IMR-90 (cell line): Measurements from ENCODE around the gene ADRA2B. TPM values are rescaled to one million over a fixed set of nuclear protein-coding genes. Genes with fewer than 3 reads are reported as not detected.

Experiments
- ATAC-seq: fragments of 200-7000 bp; cut with Tn5 transposase; 2 replicates; pipeline ENCODE4 v1.9.1; 2020; ENCODE audit warnings: low read depth, mild to moderate bottlenecking, moderate library complexity
- BruUV-seq: library from RNA; stranded (reverse); fragments of 400-500 nt; replicated peaks from 2 replicates; lab custom pipeline; 2021; lab: Mats Ljungman, UMichigan
- CTCF ChIA-PET: fragments of 300-600 bp; formaldehyde crosslinking; extraction: SDS; loops from one replicate; lab custom pipeline; 2021; ENCODE audit warnings: antibody characterized with exemption; lab: Yijun Ruan, JAX
- POLR2A ChIA-PET: fragments of 300-600 bp; sonication (Branson Sonifier 250); formaldehyde crosslinking; loops from one replicate; lab custom pipeline; 2022; ENCODE audit warnings: antibody characterized with exemption; ENCODE audit not compliant: unreplicated experiment; lab: Charles Lee
- DNase-seq: peaks from one replicate; pipeline ENCODE4 v3.0.0; 2013
- H2AFZ ChIP-seq: replicated peaks from 2 replicates; pipeline ENCODE3; 2013; ENCODE audit warnings: low read length, mild to moderate bottlenecking; ENCODE audit not compliant: poor library complexity
- H2AK5ac ChIP-seq: 2 replicates; pipeline ENCODE4 v1.6.1; 2013; ENCODE audit warnings: low read depth, low read length, inconsistent platforms
- H2AK9ac ChIP-seq: replicated peaks from 2 replicates; pipeline ENCODE3; 2013; ENCODE audit warnings: mild to moderate bottlenecking, low read depth, low read length, moderate library complexity; ENCODE audit not compliant: poor library complexity
- H2BK120ac ChIP-seq: 2 replicates; pipeline ENCODE4 v1.6.1; 2013; ENCODE audit warnings: low read depth, low read length, inconsistent platforms
- H2BK15ac ChIP-seq: 3 replicates; pipeline ENCODE4 v1.6.1; 2013; ENCODE audit warnings: low read depth, low read length, inconsistent platforms
- H2BK20ac ChIP-seq: 2 replicates; pipeline ENCODE4 v1.6.1; 2013; ENCODE audit warnings: low read depth, mild to moderate bottlenecking, inconsistent platforms, low read length, moderate library complexity
- H2BK5ac ChIP-seq: 2 replicates; pipeline ENCODE4 v1.6.1; 2013; ENCODE audit warnings: mild to moderate bottlenecking, low read depth, low read length, inconsistent platforms; ENCODE audit not compliant: poor library complexity, severe bottlenecking
- H3K14ac ChIP-seq: replicated peaks from 2 replicates; pipeline ENCODE4 v1.6.1; 2013; ENCODE audit warnings: low read depth, low read length, inconsistent platforms
- H3K18ac ChIP-seq: 2 replicates; pipeline ENCODE4 v1.6.1; 2013; ENCODE audit warnings: low read depth, low read length, control low read depth
- H3K23ac ChIP-seq: 2 replicates; pipeline ENCODE4 v1.6.1; 2013; ENCODE audit warnings: low read depth, low read length, inconsistent platforms
- H3K27ac ChIP-seq: 2 replicates; pipeline ENCODE4 v1.5.1; 2013; ENCODE audit warnings: mild to moderate bottlenecking, control low read depth, low read length; ENCODE audit not compliant: insufficient read depth
- H3K27me3 ChIP-seq: 2 replicates; pipeline ENCODE4 v1.6.1; 2013; ENCODE audit warnings: low read length; ENCODE audit not compliant: control insufficient read depth, insufficient read depth
- H3K36me3 ChIP-seq: 2 replicates; pipeline ENCODE4 v1.6.1; 2013; ENCODE audit warnings: low read length, mixed read lengths; ENCODE audit not compliant: control insufficient read depth, insufficient read depth
- H3K4ac ChIP-seq: 2 replicates; pipeline ENCODE4 v1.6.1; 2013; ENCODE audit warnings: low read depth, low read length, inconsistent platforms
- H3K4me1 ChIP-seq: 2 replicates; pipeline ENCODE4 v1.6.1; 2013; ENCODE audit warnings: low read length, mixed read lengths; ENCODE audit not compliant: control insufficient read depth, insufficient read depth
- H3K4me2 ChIP-seq: 2 replicates; pipeline ENCODE4 v1.6.1; 2013; ENCODE audit warnings: low read depth, mild to moderate bottlenecking, control low read depth, low read length, moderate library complexity
- H3K4me3 ChIP-seq: 2 replicates; pipeline ENCODE4 v1.5.1; 2013; ENCODE audit warnings: low read depth, mild to moderate bottlenecking, control low read depth, low read length, moderate library complexity; ENCODE audit not compliant: insufficient read depth
- H3K56ac ChIP-seq: 2 replicates; pipeline ENCODE4 v1.6.1; 2013; ENCODE audit warnings: low read length, inconsistent platforms; ENCODE audit not compliant: insufficient read depth; ENCODE audit errors: extremely low read depth
- H3K79me1 ChIP-seq, 2 experiments: 2 replicates each; pipeline ENCODE4 v1.6.1; 2013; ENCODE audit warnings: low read length in 2 of 2, inconsistent platforms in 1 of 2, low read depth in 1 of 2
- H3K9ac ChIP-seq: 2 replicates; pipeline ENCODE4 v1.6.1; 2013; ENCODE audit warnings: low read depth, low read length, control low read depth
- H3K9me1 ChIP-seq: 2 replicates; pipeline ENCODE4 v1.6.1; 2013; ENCODE audit warnings: low read length, inconsistent platforms; ENCODE audit not compliant: insufficient read depth
- H3K9me3 ChIP-seq: 2 replicates; pipeline ENCODE4 v1.6.1; 2013; ENCODE audit warnings: low read length; ENCODE audit not compliant: control insufficient read depth, insufficient read depth
- H4K20me1 ChIP-seq: 2 replicates; pipeline ENCODE4 v1.6.1; 2013; ENCODE audit warnings: low read length, inconsistent platforms; ENCODE audit not compliant: insufficient read depth
- H4K5ac ChIP-seq: 2 replicates; pipeline ENCODE4 v1.6.1; 2013; ENCODE audit warnings: mild to moderate bottlenecking, low read depth, low read length, control low read depth
- H4K8ac ChIP-seq, 2 experiments: 2 replicates each; pipeline ENCODE4 v1.6.1; 2013; ENCODE audit warnings: low read depth in 2 of 2, low read length in 2 of 2, control low read depth in 1 of 2, inconsistent platforms in 1 of 2
- H4K91ac ChIP-seq: 2 replicates; pipeline ENCODE4 v1.6.1; 2013; ENCODE audit warnings: low read depth, low read length, inconsistent platforms; ENCODE audit not compliant: insufficient read depth
- CHD1 ChIP-seq: IDR thresholded peaks from 2 replicates; pipeline ENCODE4 v1.6.1; 2012; ENCODE audit warnings: low read depth, low read length, improper control_type of control experiment
- FOS ChIP-seq: fragments of 150-350 bp; IDR thresholded peaks from 2 replicates; pipeline ENCODE4 v1.6.1; 2016; ENCODE audit warnings: low read depth, low read length
- MAFK ChIP-seq: IDR thresholded peaks from 2 replicates; pipeline ENCODE4 v1.6.1; 2012; ENCODE audit warnings: low read depth, low read length, improper control_type of control experiment
- MAZ ChIP-seq: IDR thresholded peaks from 2 replicates; pipeline ENCODE4 v1.6.1; 2012; ENCODE audit warnings: low read depth, mild to moderate bottlenecking, low read length, improper control_type of control experiment, moderate library complexity, borderline replicate concordance
- POLR2A ChIP-seq: IDR thresholded peaks from 2 replicates; pipeline ENCODE4 v1.6.1; 2012; ENCODE audit warnings: mild to moderate bottlenecking, low read depth, low read length
- USF2 ChIP-seq: fragments of 150-350 bp; IDR thresholded peaks from 2 replicates; pipeline ENCODE4 v1.6.1; 2017; ENCODE audit warnings: mild to moderate bottlenecking, antibody characterized with exemption, low read length, low read depth
- WGBS, 2 experiments: methylation state at CpG; one replicate each; pipeline versions ENCODE4 v1.1.5 to v1.1.7; 2013; ENCODE audit warnings: missing lambda C conversion rate in 2 of 2; ENCODE audit not compliant: insufficient read length in 1 of 2; ENCODE audit errors: extremely low coverage in 2 of 2; 5-methylcytosine and 5-hydroxymethylcytosine counted together
- dilution Hi-C: fragments of 300-500 bp; cut with HindIII; formaldehyde crosslinking; loops from one replicate; pipeline ENCODE4 v1.14.3; 2018; ENCODE audit warnings: low sequenced_read_pairs; ENCODE audit not compliant: unreplicated experiment
- in situ Hi-C: fragments of 300-500 bp; cut with MboI; formaldehyde crosslinking; loops from 3 replicates; pipeline ENCODE4 v1.14.3; 2019; ENCODE audit warnings: low sequenced_read_pairs, inconsistent platforms, mixed read lengths
- intact Hi-C: fragments of 100-400 bp; cut with micrococcal nuclease; formaldehyde crosslinking; loops from 2 replicates; pipeline ENCODE4 v1.10.0; 2022
- polyA plus RNA-seq, 3 experiments: library from polyadenylated mRNA; depleted of rRNA; stranded (reverse); fragments of >200 nt; gene quantifications; 2 replicates each; pipeline ENCODE4 v1.2.3, GENCODE V29; 2012; ENCODE audit warnings: low replicate concordance in 1 of 3
- total RNA-seq: library from RNA; depleted of rRNA; stranded (reverse); fragments of >200 nt; gene quantifications from 2 replicates; pipeline ENCODE4 v1.2.3, GENCODE V29; 2012

ADRA2B gene
- total and polyA plus RNA-seq, 2 of the 4 experiments (the other 2 are of a cell fraction), result not detected

- in situ Hi-C loops, result no loop called here
- ATAC-seq (no peak), DNase-seq (no peak)
- Histone ChIP-seq H2BK15ac (no peak overlapping the region), H3K79me1 (no peaks in the 10 kb centered on the region), H4K5ac (no peak overlapping the region), H4K20me1 (no peaks in the 10 kb centered on the region), H2AK5ac (no peak overlapping the region), H3K4me1 (no peaks in the 10 kb centered on the region), H2BK120ac (no peak overlapping the region), H4K8ac (no peak overlapping the region), H3K27me3 (peaks cover 32% of the 10 kb centered on the region), H2BK20ac (no peak overlapping the region), H3K4me3 (no peak overlapping the region), H3K9me1 (no peaks in the 10 kb centered on the region), H4K91ac (no peak overlapping the region), H3K36me3 (no peaks in the 10 kb centered on the region), H3K14ac (no peak overlapping the region), H2AFZ (no peak overlapping the region), H3K4me2 (no peak overlapping the region), H3K27ac (no peak overlapping the region), H3K9me3 (no peaks in the 10 kb centered on the region), H2BK5ac (no peak overlapping the region), H3K23ac (no peak overlapping the region), H3K18ac (no peak overlapping the region), H3K56ac (no peak overlapping the region), H3K9ac (no peak overlapping the region), H3K4ac (no peak overlapping the region), H2AK9ac (no peak overlapping the region)
- CTCF ChIA-PET, result no interaction called here
- BruUV-seq, result no TSS peak
- intact Hi-C loops, result no loop called here
- WGBS, 2 experiments, result 40% methylated on average over 6 of the region's 22 CpGs; no CpG with 5 or more reads in 1 of the 2 experiments
- POLR2A ChIA-PET, result no interaction called here
- TF ChIP-seq MAFK (no peak), CHD1 (no peak), POLR2A (no peak), FOS (no peak), MAZ (no peak), USF2 (no peak)
- dilution Hi-C loops, result no loop called here
Observed at GRCh38 chr2:96089356-96090195, 26.8 kb downstream of the ADRA2B start.
